Left kidney (tissue), 2 donors: ENCODE measurements around the gene EGFLAM. TPM values are rescaled to one million over a fixed set of nuclear protein-coding genes. Genes with fewer than 3 reads are reported as not detected.
A peak's percentile ranks its signal among the peaks of the same experiment; 100 is the strongest.
"Not testable (repeated sequence)": the region's sequence is repeated elsewhere in the genome, so short reads cannot be mapped to it uniquely, and the experiment has no call there.

Experiments used
- DNase-seq: peaks from one replicate; pipeline ENCODE4 v3.0.0-alpha.2; 2013
- polyA plus RNA-seq: library from polyadenylated mRNA; unstranded; fragments of 120-200 nt; gene quantifications from one replicate; pipeline ENCODE4 v1.2.1, GENCODE V29; 2013; ENCODE audit not compliant: insufficient read length

Gene EGFLAM
- polyA plus RNA-seq, 1 donor: 10.6 TPM

DNA sequence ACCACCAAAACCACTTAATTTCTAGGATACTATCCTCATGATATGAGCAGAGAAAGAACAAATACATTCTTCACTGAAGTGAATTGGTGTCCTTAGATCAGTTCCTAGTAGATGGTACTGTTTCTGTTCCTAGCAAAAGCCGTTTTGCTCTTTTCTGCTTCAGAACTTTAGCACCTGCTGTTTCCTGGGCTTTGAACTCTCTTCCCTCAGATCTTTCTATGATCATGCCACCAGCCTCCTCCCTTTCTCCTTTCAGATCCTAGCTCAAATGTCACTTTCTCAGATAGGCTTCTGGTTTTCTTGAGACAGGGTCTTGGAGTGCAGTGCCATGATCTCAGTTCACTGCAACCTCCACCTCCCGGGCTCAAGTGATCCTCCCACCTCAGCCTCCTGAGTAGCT, 118.0 kb downstream of the EGFLAM start:
- no peak for DNase-seq

DNA sequence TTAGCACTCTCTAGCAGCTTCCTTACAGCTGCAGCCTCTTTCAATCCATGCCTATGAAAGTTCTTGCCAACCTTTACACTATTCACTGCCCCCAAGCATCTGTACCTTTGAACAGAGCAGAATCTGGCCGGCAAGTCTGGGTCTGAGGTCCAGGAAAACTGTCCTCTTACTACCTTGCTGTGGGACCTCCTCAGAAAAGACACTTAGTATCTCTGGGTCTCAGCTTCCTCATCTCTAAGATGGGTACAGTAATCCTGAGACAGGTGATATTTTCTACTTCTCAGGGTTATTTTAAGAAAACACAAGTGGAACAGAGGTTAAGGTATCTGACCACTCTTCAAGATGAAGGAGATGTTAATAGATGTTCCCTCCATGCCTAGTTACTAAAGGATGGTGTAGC, 120.2 kb downstream of the EGFLAM start:
- no peak for DNase-seq

DNA sequence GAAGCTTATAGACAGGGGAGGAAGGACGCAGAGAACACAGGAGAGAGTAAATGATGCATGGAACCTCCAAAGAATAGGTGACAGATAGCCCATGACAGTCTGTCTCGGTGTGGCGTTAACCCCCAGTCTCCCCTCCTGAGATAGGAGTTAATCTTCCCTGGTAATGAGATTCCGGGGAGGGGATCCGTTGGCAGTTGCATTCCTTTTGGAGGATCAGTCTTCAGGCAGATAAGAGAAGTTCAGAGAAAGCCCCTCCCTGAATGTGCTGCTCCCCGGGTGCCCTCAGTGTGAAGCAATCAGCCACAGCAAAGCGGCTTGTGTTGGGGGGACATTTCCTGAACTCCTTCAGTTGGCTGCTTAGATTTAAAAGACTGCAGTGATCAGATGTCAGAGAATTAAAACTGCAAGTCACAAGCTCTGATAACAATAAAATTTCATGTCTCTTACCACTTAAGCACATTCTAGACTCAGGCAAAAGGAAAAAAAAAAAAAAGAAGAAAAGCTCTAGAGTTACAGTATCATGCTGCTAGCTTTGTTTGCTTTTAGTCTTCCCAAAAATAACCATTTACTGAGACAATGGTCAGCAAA, 121.1 kb downstream of the EGFLAM start:
- DNase-seq: peak; percentile 30

DNA sequence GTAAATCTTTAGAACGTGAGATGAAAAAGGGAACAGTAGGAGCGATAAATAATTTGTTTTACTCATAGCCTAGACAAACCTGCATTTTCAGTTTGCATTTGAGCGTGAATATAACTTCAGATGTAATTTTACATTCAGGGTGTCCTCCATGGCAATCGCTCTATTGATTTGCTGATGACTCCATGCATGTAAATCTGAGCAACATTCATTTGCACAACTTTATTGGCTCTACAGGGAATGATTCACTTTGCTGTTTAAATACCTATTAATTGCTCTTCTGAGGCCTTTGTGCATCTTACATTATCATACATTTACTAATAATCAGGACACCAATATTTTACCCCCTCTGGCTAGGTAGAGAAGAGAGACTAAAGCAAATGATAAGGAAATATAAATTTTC, 122.2 kb downstream of the EGFLAM start:
- DNase-seq: no peak

DNA sequence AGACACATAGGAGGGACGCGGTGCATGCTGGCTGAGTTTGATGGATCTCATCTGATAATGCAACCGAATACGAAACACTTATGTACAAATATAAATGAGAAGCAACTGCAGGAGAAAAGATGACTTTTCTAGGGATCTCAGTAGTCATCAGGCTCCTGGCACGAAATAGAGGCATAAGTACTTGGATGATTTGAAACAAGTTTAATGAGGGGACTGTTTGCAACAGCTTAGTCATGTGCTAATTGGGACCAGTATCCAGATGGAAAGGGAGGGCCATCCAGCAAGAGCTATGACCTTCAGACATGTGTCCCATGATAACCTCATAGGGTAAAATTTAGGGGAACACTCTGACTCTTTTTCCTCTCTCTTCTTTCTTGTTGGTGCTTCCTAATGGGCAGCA, 123.0 kb downstream of the EGFLAM start:
- DNase-seq: no peak

DNA sequence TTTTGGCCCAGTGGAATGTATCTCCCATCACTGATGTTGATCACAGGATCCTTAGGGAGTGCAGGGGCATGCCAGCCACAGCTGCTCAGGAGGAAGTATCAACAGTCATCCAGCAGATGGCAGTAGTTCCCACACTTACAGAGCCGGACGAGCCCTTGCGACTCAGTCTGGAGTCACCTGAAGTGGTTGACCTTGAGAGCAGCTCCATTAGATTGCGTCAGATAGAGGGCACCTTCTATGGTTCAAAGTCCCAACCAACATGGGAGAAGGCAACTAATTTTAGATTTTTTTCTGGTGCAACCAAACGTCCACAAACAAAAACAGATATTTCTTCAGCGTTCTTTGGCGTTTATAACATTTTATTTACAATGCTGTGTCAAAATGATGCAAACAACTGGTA, 124.5 kb downstream of the EGFLAM start:
- peak; percentile 76 for DNase-seq

DNA sequence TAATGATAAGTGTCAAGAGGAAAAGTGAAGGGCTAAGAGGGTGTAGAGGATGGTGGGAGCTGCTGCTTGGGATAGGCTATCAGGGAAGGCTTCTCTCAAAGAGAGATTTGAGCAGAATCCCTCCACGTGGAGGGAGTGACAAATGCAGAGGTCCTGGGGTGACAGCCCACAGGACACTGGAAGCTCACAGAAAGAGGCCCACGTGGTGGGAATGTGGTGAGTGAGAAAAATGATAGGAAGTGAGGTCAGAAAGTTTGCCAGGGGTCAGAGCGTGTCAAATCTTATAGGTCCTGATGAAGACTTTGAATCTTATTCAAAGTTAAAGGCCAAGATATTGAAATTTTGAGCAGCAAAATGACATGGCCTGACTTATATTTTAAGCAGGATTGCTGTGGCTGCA, 125.3 kb downstream of the EGFLAM start:
- no peak for DNase-seq

DNA sequence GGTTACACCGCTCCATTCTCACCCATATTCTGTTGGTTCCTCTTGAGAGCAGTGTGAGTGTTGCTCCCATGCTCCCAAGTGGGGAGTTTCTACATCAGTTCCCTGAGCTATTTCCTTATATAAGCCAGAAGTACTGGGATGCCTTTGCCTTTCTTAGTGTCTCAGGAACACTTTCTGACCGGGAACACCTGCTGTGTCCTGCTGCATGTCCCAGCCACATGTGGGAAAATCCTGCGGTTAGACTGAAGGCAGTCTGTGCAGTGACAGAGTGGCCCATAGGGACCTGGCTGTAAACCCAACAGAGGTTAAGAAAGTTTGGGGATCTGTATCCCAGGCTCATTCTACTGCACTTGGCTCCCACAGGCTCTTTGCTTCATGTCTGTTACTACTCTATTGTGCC, 126.0 kb downstream of the EGFLAM start:
- DNase-seq: no peak

DNA sequence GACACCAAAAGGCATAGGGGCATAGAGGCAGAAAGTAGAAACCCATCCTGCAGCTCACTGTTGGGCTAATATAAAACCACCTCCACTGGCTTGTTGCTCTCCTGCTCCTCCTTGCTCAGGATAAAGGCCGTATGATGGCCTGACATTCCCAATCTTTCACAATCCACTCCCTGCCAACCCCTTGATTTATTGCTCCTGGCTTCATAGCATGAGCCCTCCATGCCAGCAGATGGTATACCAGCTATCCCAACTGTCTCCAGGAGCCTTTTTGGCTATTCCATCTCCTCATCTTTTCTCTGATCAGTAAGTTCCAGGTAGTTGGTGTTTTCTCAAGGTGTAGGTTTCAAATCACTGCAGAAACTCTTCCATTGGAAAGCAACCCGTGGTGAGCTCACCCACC, 128.8 kb downstream of the EGFLAM start:
- no peak for DNase-seq

DNA sequence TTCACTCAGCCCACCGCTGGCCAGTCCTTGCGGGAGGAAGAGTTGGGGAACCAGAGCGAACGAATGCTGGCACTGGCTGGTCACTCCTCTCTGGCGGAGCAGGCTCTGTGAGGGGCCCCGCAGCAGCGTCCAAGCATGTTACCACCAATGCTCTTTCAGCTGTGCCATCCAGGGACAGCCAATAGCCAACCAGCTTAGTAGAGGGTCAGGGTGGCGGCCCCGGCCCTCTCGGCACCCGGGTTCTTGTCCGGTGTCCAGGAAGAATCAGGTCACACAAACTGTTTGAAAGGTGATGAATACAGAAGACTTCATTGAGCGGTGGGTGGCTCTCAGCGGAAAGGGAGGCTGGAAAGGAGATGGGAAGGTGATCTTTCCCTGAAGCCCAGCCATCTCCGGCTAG, 135.3 kb downstream of the EGFLAM start:
- DNase-seq: no peak

DNA sequence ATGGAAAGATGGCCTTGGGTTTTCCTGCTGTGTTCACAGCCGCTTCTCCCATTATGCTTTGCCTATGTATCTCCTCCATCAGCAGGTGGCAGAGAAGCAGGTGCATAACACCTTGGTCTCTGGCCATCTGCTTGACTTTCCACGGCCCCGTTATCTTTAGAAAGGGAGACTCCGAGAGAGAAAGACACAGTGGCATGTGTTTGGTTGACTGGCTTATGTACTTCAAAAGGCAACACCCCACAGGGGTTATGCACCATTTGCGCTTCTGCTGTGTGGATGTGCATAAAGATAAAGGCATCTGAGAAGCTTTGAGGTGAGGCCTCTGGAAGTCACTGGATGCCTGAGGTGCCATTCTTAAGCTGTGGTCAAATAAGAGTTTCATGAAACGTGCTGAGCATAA, 138.4 kb downstream of the EGFLAM start:
- DNase-seq: no peak

DNA sequence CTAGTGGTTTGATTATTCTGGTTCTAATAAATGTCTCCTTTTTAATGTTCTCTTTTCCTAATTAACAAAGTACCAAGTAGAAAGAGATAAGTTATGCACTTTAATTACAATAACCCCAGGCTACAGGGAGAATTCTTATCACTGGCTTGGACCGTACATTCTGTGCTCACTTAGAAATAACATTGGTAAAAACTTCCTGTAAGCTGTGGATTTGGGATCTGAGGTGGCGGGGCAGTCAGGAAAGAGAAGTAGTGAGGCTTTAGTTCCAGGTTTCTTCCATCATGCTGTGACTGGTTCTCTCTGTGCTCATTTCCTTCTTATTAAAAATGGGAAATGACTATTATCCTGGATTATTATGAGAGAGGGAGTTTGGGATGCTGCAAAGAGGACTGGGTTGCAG, 142.0 kb downstream of the EGFLAM start:
- no peak for DNase-seq

DNA sequence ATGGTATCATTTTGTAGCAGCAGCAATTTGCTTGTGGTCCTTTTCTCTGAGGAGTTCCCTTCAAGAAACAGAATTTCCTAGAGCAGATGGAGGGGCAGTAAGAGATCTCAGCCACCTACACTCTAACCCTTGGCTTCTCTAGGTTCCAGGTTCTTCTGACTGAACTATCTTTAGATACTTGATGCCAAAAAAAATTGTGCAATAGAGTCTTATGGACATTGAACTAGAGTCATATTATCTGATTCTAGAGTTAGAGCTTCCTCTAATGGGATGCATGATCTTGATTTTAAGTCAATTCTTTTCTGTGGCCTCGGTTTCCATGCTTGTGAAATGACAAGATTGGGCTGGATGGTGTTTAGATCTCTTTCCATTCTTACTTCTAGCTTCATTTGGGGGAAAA, 142.8 kb downstream of the EGFLAM start:
- no peak for DNase-seq

DNA sequence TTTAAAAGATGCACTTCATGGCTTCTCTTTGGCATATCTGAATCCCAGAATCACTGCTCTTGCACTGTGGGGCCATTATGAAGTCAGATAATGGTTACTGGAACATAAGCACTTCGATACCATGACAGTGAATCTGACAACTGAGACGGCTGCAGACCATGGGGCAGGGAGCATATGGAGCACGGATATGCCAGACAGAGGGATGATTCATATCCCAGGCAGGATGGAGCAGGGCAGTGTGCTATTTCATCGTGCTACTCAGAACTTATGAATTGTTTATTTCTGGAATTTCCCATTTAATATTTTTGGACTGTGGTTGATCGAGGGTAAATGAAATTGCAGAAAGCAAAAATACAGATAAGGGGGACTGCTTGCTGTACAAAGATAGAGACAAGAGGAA, 145.0 kb downstream of the EGFLAM start:
- DNase-seq: no peak

DNA sequence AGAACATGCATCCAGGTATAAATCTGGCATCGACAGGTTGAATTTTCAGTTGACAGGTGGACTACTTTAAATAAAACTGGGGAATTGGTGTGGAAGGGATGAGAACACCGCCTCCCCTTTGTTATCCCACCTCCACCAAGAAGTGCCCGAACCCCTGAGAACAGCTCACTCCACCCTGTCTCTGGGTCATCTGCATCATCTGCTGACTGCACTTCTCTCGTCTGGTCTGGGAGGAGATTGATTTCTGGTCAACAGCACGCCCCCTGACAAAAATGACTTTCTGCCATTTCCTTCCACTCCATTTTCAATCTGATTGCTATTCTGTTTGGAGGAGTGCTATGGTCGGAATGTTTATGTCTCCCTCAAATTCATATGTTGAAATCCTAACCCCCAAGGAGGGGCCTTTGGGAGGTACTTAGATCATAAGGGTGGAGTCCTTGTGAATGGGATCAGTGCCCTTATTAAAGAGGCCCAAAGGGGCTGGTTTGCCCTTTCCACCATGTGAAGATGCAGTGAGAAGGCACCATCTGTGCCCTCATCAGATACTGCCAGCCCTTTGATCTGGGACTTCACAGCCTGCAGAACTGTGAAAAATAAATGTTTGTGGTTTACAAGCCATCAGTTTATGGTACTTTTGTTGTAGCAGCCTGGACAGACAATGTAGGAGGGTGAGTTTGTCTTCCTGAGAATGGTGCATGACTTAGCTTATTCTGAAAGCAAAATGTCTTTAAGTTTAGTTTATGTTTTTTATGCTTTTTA, 145.7 kb downstream of the EGFLAM start:
- no peak for DNase-seq

DNA sequence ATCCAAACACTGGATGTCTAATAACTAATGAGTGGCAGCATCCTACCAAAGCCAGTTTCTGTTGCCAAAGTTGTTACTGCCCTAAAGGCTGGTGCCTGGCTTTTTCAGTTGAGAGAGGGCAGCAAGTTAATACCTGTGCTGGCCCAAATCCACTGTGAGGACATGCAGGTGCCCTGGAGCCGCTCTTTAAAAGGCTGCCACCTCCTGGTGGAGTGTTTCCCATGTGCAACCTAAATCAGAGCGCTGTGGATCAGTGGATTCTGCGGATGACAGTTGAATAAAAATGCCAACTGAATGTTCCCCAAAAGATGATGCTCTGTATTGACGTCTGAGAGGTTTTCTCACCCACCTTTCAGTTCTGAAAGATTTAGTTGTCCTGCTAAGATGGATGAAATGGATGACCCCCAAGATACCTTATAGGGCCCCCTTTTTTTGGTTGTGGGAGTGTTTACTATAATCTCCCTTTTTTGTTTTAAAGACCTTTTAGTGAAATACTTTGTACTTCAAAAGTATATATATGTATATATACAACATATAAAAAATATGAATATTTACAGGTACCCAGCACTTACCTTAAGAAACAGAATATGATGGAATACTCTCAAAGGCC, 146.4 kb downstream of the EGFLAM start:
- DNase-seq: no peak

DNA sequence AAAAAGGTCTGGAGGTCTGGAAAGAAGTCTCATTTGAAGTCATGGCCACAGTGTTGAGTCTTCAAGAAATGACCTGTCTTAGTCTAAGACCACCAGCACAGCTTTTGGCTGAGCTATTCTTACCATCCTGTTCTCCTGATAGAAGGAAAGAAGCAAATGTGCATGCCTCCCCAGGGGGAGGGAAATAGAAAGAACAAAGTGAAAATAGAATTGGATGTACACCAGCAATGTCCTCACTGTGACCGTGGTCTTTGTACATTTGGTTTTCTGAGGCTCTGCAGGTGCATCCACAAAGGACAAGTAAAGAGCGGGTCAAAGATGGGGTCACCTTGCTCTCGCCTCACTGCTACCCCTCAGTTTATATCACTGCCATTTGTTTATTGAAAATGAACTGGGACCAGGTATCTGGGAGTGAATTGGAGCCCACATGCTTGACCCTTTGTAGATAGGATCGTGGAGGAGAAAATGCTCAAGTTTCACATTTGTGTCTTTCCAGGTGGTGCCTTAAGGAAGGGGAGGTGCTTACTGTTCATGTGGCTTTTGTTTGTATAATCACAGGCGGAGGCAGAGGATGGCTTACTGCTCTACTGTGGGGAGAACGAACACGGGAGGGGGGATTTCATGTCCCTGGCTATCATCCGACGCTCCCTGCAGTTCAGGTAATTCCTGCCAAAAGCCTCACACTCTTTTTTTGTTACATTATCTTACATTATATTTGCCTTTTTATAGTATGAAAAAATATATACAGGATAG, 150.3 kb downstream of the EGFLAM start:
- no peak for DNase-seq

DNA sequence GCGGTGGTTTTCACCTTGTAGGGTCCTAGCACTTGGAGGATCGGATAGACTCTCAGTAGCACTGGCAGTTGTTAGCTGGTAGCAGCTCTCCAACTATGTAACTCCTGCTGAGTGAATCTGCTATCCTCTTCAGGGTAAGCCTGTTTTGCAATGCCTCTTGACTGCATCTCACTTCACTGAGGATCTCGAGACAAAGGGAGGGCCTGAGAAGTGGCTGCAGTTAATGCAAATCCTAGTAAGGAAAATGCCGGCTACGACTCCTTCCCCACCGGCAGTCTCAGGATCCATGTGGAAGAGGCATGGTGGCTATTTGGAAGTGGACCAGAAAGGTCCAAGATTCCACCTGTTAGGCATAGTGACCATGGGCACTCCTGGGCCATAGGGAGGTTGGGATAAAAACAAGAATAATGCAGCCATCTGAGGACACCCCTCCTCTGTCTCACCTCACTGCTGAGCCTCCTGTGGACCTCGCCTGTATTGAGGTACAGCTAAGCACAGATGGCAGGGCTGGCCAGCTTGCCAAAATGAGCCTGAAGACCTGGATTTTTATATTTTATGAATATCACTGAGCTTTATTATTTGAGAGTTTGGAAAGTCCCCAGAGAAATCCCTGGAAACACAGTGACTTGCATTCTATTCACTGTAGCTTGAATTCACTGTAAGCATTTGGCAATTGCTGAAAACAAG, 152.1 kb downstream of the EGFLAM start:
- no peak for DNase-seq

DNA sequence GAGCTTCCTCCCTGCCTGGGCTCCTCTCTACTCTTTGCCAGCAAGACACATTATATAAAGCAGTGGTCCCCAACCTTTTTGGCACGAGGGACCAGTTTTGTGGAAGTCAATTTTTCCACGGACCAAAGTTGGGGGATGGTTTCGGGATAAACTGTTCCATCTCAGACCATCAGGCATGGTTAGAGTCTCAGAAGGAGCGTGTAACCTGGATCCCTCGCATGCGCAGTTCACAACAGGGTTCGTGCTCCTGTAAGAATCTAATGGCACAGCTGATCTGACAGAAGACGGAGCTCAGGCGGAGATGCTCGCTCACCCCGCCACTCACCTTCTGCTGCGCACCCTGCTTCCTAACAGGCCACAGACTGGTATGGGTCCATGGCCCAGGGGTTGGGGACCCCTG, 155.3 kb downstream of the EGFLAM start:
- DNase-seq: no peak

DNA sequence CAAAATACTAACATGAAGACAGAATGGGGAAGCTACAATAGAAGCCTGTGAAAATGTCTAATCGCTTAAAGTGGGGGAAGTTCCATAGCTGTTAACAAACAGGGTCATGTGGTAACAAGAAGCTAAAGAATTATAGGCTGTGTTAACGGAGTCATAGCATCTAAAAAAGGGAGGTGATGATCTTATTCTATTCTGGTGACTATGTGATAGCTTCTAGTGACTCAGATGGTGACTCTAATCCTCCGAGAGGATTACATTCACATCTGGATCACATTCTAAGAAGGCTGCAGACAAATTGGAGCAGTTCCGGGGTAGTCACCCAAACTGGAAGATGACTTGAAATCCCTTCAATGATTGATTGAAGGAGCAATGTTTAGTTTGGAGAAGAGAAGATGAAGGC, 156.0 kb downstream of the EGFLAM start:
- no peak for DNase-seq

DNA sequence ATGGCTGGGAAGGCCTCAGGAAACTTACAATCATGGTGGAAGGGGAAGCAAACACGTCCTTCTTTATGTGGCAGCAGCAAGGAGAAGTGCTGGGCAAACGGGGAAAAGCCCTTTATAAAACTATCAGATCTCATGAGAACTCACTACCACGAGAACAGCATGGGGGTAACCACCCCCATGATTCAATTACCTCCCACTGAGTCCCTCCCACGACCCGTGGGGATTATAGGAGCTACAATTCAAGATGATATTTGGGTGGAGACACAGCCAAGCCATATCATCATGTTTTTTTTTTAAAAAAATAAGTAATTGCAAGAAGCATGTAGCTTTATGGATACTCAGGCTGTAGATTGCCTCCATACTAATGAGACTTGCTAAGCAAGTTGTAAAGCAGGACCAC, 157.4 kb downstream of the EGFLAM start:
- not testable (repeated sequence) for DNase-seq

DNA sequence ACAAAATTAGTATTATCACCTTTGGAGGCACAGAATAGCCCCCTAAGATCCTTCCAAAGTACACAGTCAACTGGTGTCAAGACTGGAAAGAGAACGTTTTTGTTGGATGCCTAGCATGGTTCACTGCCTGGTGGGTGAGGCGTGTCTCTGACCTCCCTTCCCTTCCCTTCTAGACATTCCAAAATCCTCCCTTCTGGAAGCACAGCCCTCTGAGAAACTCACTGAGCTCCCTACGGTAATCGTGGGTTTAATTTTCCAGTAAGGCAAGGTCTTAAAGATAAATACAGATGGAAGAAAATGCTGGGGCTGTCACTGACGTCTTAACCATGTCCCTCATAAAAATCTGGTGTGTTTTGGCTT, 159.3 kb downstream of the EGFLAM start:
- DNase-seq: no peak

DNA sequence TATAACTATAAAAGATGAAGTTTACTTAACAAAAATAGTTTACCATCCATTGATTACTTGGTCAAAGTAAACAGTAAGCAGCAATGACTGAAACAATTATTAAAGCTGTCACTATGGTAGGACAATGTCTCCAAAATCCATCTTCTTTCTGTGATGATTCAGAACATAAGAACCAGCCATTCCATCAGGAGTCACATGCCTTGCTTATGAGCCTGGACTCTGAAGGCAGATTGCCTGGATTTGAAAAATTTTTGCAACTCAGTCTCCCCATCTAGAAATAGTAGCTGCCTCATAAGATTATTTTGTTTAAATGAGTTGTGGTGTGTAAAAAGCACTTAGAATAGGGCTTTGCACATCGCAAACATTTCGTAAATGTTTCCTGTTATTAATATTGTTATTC, 161.9 kb downstream of the EGFLAM start:
- DNase-seq: no peak
